ENCODE measurements around the gene DDI2. TPM values are rescaled to one million over a fixed set of nuclear protein-coding genes. Genes with fewer than 3 reads are reported as not detected.

Gene DDI2
- total RNA-seq, 4 donors from 2014 or later, result 41.7 to 79.8 (median 61.8) TPM

DNA sequence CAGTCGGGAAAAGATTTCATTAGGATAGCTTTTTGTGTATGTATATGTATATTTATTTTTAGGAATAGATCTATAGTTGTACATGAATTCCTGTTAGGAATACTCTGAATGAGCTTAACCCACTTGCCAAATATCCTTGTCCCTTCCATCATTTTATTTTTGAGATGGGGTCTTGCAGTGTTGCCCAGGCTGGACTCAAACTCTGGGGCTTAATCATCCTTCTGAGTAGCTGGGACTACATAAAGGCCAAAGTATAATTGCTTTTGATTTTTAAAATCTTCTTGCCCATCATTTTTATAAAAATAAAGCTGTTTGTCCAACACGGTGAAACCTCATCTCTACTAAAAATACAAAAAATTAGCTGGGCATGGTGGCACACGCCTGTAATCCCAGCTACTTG lies 46.7 kb downstream of the DDI2 start:
- TF ChIP-seq POLR2A (IDR thresholded peaks at IDR 0.05), result no peak
- TF ChIP-seq, protein P1, sequence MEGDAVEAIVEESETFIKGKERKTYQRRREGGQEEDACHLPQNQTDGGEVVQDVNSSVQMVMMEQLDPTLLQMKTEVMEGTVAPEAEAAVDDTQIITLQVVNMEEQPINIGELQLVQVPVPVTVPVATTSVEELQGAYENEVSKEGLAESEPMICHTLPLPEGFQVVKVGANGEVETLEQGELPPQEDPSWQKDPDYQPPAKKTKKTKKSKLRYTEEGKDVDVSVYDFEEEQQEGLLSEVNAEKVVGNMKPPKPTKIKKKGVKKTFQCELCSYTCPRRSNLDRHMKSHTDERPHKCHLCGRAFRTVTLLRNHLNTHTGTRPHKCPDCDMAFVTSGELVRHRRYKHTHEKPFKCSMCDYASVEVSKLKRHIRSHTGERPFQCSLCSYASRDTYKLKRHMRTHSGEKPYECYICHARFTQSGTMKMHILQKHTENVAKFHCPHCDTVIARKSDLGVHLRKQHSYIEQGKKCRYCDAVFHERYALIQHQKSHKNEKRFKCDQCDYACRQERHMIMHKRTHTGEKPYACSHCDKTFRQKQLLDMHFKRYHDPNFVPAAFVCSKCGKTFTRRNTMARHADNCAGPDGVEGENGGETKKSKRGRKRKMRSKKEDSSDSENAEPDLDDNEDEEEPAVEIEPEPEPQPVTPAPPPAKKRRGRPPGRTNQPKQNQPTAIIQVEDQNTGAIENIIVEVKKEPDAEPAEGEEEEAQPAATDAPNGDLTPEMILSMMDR (IDR thresholded peaks at IDR 0.05), result no peak
- TF ChIP-seq EP300 (IDR thresholded peaks at IDR 0.05), result no peak
- WGBS, 2 donors, result 92 to 96% methylated on average over 3 of the region's 3 CpGs
- DNase-seq (ENCODE audit: low spot score in 2 of 2), result no peak
- no peaks in the 10 kb centered on the region for H3K4me1 ChIP-seq
- no peak overlapping the region for H3K4me3 ChIP-seq
- no peak overlapping the region for H3K27ac ChIP-seq
- peaks cover 3 to 39% (median 4%) of the 10 kb centered on the region in 3 donors for H3K36me3 ChIP-seq
- H3K9me3 ChIP-seq, result no peaks in the 10 kb centered on the region
- no peaks in the 10 kb centered on the region for H3K27me3 ChIP-seq

DNA sequence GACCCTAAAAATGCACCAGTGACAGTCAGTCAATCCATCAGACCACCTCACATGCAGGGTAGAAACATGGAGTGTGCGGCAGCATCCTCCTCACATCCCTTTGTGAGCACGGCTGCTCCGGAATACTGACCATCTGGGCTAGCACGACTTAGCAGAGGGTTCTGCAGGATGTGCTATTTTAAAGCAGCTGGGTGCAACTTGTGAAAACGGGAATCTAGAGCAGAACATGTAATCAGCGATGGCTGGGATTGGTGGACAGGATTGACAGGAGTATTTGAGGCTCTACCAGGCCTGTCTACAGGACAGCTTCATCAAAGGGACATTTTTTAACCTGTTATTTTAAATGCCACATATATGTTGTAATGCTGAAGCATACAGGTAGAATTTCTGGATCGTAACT lies 50.1 kb downstream of the DDI2 start:
- TF ChIP-seq, protein P1 (IDR thresholded peaks at IDR 0.05), result no peak
- Histone ChIP-seq H3K27ac (no peak overlapping the region), H3K9me3 (no peaks in the 10 kb centered on the region), H3K27me3 (no peaks in the 10 kb centered on the region), H3K4me3 (no peak overlapping the region), H3K4me1 (no peaks in the 10 kb centered on the region), H3K36me3 (peaks cover 0 to 13% (median 0%) of the 10 kb centered on the region in 3 donors)
- WGBS, 2 donors, result 83 to 88% methylated on average over 7 of the region's 7 CpGs
- DNase-seq (ENCODE audit: low spot score in 2 of 2), result no peak

DNA sequence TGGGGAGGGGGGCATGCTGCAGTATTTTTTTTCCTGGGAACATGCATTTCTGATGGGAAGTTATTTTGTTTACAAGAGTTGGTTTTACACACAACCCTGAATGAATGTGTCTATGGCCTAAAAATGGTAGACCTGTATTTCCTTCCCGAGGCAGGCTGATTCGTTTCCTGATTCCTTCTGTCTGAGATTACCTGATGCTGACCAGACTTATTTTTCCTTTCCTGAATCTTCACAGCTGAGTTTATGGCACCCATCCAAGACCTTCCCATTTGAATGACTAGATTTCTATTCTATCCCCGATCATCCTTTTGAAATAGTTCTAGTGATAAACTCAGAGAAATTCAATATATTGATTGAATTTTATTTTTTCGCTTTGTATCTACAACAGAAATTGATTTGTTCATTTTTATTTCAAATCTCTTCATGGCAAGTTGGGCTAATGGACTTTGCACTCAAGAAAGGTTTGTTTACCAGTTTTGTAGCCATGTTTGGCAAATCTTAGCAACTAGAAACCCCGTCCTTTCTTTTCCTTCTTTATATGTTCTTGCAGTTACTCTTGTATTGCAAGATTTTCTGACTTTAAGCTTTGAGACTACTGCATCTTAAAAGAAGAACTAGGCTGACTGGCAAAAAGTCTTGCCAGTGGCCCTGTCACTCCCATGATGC lies 51.0 kb downstream of the DDI2 start:
- TF ChIP-seq, protein P1 (IDR thresholded peaks at IDR 0.05), result no peak
- no peak for TF ChIP-seq POLR2A (IDR thresholded peaks at IDR 0.05)
- no peak for TF ChIP-seq EP300 (IDR thresholded peaks at IDR 0.05)
- no peak overlapping the region for H3K4me3 ChIP-seq
- H3K36me3 ChIP-seq, result peaks cover 0 to 6% (median 0%) of the 10 kb centered on the region in 3 donors
- H3K9me3 ChIP-seq, result no peaks in the 10 kb centered on the region
- WGBS, 2 donors, result 78 to 80% methylated on average over 5 of the region's 5 CpGs
- no peaks in the 10 kb centered on the region for H3K4me1 ChIP-seq
- DNase-seq (ENCODE audit: low spot score in 2 of 2), result no peak
- no peak overlapping the region for H3K27ac ChIP-seq
- no peaks in the 10 kb centered on the region for H3K27me3 ChIP-seq

DNA sequence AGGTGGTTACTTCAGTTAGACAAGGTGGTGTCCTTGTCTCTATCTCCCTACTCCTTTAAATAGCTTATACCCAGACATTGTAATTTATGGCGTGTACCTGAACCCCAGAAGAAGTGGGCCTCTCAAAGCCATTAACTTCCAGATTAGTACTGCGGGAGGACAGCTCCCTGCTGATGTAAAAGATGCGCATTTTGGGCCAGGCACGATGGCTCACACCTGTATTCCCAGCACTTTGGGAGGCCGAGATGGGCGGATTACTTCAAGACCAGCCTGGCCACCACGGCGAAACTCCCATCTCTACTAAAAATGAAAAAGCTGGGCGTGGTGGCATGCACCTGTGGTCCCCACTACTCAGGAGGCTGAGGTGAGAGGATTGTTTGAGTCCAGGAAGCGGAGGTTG lies 51.8 kb downstream of the DDI2 start:
- H3K36me3 ChIP-seq, result peaks cover 0 to 6% (median 0%) of the 10 kb centered on the region in 3 donors
- H3K4me1 ChIP-seq, result no peaks in the 10 kb centered on the region
- H3K27ac ChIP-seq, result no peak overlapping the region
- TF ChIP-seq, protein P1 (IDR thresholded peaks at IDR 0.05), result no peak
- TF ChIP-seq POLR2A (IDR thresholded peaks at IDR 0.05) (no peak), EP300 (IDR thresholded peaks at IDR 0.05) (no peak)
- no peaks in the 10 kb centered on the region for H3K9me3 ChIP-seq
- H3K4me3 ChIP-seq, result no peak overlapping the region
- H3K27me3 ChIP-seq, result no peaks in the 10 kb centered on the region
- DNase-seq (ENCODE audit: low spot score in 2 of 2), result no peak
- WGBS, 2 donors, result 91 to 93% methylated on average over 10 of the region's 10 CpGs

DNA sequence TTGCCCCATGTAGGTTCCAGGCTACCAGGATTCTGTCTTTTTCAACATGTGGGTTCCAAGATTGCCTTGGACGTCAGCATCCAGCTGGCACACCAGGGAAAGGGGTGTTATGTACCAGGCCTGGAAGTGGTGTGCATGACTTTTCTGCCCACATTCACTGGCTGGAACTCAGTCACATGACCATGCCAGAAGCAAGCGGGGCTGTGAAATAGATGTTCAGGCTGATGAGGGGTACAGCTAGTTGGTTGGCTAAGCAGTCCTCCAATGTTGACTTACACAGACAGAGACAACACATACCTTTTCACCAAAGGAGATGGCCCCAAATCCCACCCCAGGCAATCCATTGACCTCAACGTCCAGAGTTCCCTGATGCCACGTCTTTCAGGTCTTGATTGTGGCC lies 52.6 kb downstream of the DDI2 start:
- H3K27ac ChIP-seq, result no peak overlapping the region
- H3K9me3 ChIP-seq, result no peaks in the 10 kb centered on the region
- H3K4me3 ChIP-seq, result no peak overlapping the region
- 61 to 65% methylated on average over 4 of the region's 4 CpGs for WGBS, 2 donors
- TF ChIP-seq EP300 (IDR thresholded peaks at IDR 0.05) (no peak), POLR2A (IDR thresholded peaks at IDR 0.05) (no peak)
- TF ChIP-seq, protein P1 (IDR thresholded peaks at IDR 0.05), result no peak
- no peak for DNase-seq (ENCODE audit: low spot score in 2 of 2)
- no peaks in the 10 kb centered on the region for H3K4me1 ChIP-seq
- peaks cover 0 to 6% (median 0%) of the 10 kb centered on the region in 3 donors for H3K36me3 ChIP-seq
- no peaks in the 10 kb centered on the region for H3K27me3 ChIP-seq

Data from tibial nerve (tissue), 4 donors.